HepG2 (cell line): Measurements from ENCODE around the gene TRAPPC1.

ENCODE experiments used
- CTCF ChIP-seq: sonication (generic); formaldehyde crosslinking; IDR thresholded peaks from 2 replicates; pipeline ENCODE4 v1.5.0; 2020; ENCODE audit warnings: mild to moderate bottlenecking, missing genetic modification reagents, moderate library complexity
- DNMT3B ChIP-seq: conservative IDR thresholded peaks from 2 replicates; pipeline ENCODE4 v1.6.1; 2016; ENCODE audit warnings: missing biosample characterization, control low read depth
- EZH2 ChIP-seq: conservative IDR thresholded peaks from 2 replicates; pipeline ENCODE4 v1.6.1; 2012; ENCODE audit warnings: mild to moderate bottlenecking, low read depth, low read length, moderate library complexity
- HDAC2 ChIP-seq: sonication (generic); formaldehyde crosslinking; IDR thresholded peaks from 2 replicates; pipeline ENCODE4 v1.4.0; 2020; ENCODE audit warnings: missing genetic modification reagents
- ZNF256 ChIP-seq: sonication (generic); formaldehyde crosslinking; conservative IDR thresholded peaks from 2 replicates; pipeline ENCODE4 v1.4.0; 2020; ENCODE audit warnings: missing genetic modification reagents
- ZNF280B ChIP-seq: sonication (generic); formaldehyde crosslinking; IDR thresholded peaks from 2 replicates; pipeline ENCODE4 v1.5.0; 2020; ENCODE audit warnings: missing genetic modification reagents, mild to moderate bottlenecking, borderline replicate concordance
- ZNF318 ChIP-seq: sonication (generic); formaldehyde crosslinking; IDR thresholded peaks from 2 replicates; pipeline ENCODE4 v1.4.0; 2020; ENCODE audit warnings: mild to moderate bottlenecking, missing genetic modification reagents
- ZNF451 ChIP-seq: sonication (generic); formaldehyde crosslinking; IDR thresholded peaks from 2 replicates; pipeline ENCODE4 v1.5.0; 2020; ENCODE audit warnings: mild to moderate bottlenecking, missing genetic modification reagents
- ZNF546 ChIP-seq: sonication (generic); formaldehyde crosslinking; conservative IDR thresholded peaks from 2 replicates; pipeline ENCODE4 v1.8.1; 2023; ENCODE audit warnings: mild to moderate bottlenecking, missing genetic modification reagents

GRCh38 chr17:7894226-7894625 lies 37.5 kb downstream of the TRAPPC1 start:
- no peak for TF ChIP-seq ZNF546 (CRISPR knock-in tag)
- TF ChIP-seq DNMT3B (CRISPR knock-in tag), result no peak
- no peak for TF ChIP-seq HDAC2
- no peak for TF ChIP-seq CTCF (CRISPR knock-in tag)
- no peak for TF ChIP-seq ZNF280B (CRISPR knock-in tag)
- no peak for TF ChIP-seq ZNF451 (CRISPR knock-in tag)
- TF ChIP-seq EZH2, result no peak
- TF ChIP-seq ZNF318 (CRISPR knock-in tag), result no peak
- no peak for TF ChIP-seq ZNF256
